ENCODE measurements around the gene ACTR6. TPM values are rescaled to one million over a fixed set of nuclear protein-coding genes. Genes with fewer than 3 reads are reported as not detected.

The ACTR6 gene
- total RNA-seq, 1 experiment from 2014 or later, result 26.9 TPM

DNA sequence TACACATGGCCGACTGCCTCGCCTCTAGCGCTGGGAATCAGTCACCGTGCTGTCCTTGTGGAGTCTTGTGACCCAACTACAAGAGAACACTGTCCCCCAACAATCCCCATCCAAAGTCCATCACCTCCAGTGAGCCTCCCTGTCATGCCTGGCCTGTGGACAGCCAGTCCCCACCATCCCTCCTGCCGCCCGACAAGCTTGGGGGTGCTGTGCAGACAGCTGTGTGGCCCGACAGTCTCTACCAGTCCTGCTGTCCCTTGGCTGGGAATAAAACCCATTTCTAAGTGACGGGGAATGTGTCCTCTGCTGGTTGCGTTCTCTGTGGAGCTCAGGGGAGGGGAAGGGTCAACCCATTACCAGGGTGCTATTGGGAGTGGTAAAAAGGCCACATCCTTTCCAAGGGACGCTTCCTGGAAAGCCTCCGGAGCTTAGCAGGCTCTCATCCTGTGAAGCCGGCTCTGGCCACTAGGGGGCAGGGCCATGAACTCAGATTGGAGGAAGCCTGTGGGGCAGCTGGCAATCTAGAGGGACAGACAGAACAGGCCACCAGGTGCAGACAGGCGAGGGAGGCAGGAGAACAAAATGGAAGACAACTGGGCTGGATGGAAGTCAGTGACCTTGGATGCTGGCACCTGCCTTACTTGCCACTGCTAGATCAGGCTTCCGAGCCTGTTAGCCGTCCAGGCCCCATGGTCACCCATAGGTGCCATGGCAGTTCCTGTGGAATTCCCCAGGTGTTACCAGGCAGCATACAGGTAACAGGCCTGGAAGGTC, 46.0 kb upstream of the ACTR6 start:
- no peaks in the 10 kb centered on the region for H3F3A ChIP-seq (ENCODE audit: insufficient read depth, low read depth)
- peak in 1 of 2 experiments; percentile 58 for DNase-seq
- H3K4me2 ChIP-seq, result no peak overlapping the region
- H4K20me1 ChIP-seq (ENCODE audit: insufficient read depth), result no peaks in the 10 kb centered on the region
- H3K36me3 ChIP-seq (ENCODE audit: low read depth), result no peaks in the 10 kb centered on the region
- POLR2A ChIA-PET (ENCODE audit: unreplicated experiment), result no interaction called here
- intact Hi-C loops (cut with micrococcal nuclease; ENCODE audit: unreplicated experiment), result no loop called here
- no peaks in the 10 kb centered on the region for H3K27me3 ChIP-seq (ENCODE audit: insufficient read depth, low read depth)
- no peaks in the 10 kb centered on the region for H3K9me2 ChIP-seq (ENCODE audit: insufficient read depth)
- CTCF ChIA-PET, result interaction anchor here (0.6 to 1.4 kb wide), 4 partner anchors 9 to 1825 kb away, joined by 3 to 5 read pairs (median 3); no protein-coding TSS in a partner anchor
- H3K4me1 ChIP-seq (replicated peaks; ENCODE audit: insufficient read depth), result no peaks in the 10 kb centered on the region
- no peak overlapping the region for H3K27ac ChIP-seq
- H3K4me3 ChIP-seq, result no peak overlapping the region
- no TSS peak for BruUV-seq (replicated peaks)
- H2AFZ ChIP-seq, result no peak overlapping the region
- TF ChIP-seq, protein P1, sequence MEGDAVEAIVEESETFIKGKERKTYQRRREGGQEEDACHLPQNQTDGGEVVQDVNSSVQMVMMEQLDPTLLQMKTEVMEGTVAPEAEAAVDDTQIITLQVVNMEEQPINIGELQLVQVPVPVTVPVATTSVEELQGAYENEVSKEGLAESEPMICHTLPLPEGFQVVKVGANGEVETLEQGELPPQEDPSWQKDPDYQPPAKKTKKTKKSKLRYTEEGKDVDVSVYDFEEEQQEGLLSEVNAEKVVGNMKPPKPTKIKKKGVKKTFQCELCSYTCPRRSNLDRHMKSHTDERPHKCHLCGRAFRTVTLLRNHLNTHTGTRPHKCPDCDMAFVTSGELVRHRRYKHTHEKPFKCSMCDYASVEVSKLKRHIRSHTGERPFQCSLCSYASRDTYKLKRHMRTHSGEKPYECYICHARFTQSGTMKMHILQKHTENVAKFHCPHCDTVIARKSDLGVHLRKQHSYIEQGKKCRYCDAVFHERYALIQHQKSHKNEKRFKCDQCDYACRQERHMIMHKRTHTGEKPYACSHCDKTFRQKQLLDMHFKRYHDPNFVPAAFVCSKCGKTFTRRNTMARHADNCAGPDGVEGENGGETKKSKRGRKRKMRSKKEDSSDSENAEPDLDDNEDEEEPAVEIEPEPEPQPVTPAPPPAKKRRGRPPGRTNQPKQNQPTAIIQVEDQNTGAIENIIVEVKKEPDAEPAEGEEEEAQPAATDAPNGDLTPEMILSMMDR (conservative IDR thresholded peaks at IDR 0.05), result peak; percentile 95
- no peak for TF ChIP-seq EZH2 (IDR thresholded peaks at IDR 0.05; ENCODE audit: low read depth)
- no peaks in the 10 kb centered on the region for H3K9me3 ChIP-seq (ENCODE audit: insufficient read depth, low read depth)
- H3K79me2 ChIP-seq (ENCODE audit: low read depth), result no peaks in the 10 kb centered on the region

GRCh38 chr12:100156731-100157426, 43.7 kb upstream of the ACTR6 start:
- DNase-seq, result no peak
- Histone ChIP-seq H2AFZ (no peak overlapping the region), H3K79me2 (ENCODE audit: low read depth) (no peaks in the 10 kb centered on the region), H3K9me2 (ENCODE audit: insufficient read depth) (no peaks in the 10 kb centered on the region), H4K20me1 (ENCODE audit: insufficient read depth) (no peaks in the 10 kb centered on the region), H3K27ac (no peak overlapping the region), H3F3A (ENCODE audit: insufficient read depth, low read depth) (no peaks in the 10 kb centered on the region), H3K9me3 (ENCODE audit: insufficient read depth, low read depth) (no peaks in the 10 kb centered on the region), H3K4me1 (replicated peaks; ENCODE audit: insufficient read depth) (no peaks in the 10 kb centered on the region), H3K4me3 (no peak overlapping the region), H3K27me3 (ENCODE audit: insufficient read depth, low read depth) (no peaks in the 10 kb centered on the region), H3K4me2 (no peak overlapping the region), H3K36me3 (ENCODE audit: low read depth) (no peaks in the 10 kb centered on the region)
- intact Hi-C loops (cut with micrococcal nuclease; ENCODE audit: unreplicated experiment), result no loop called here
- TF ChIP-seq, protein P1 (conservative IDR thresholded peaks at IDR 0.05), result no peak
- no peak for TF ChIP-seq EZH2 (IDR thresholded peaks at IDR 0.05; ENCODE audit: low read depth)
- POLR2A ChIA-PET (ENCODE audit: unreplicated experiment), result no interaction called here
- BruUV-seq (replicated peaks), result no TSS peak
- CTCF ChIA-PET, result interaction anchor here (0.5 to 0.6 kb wide), 2 partner anchors 67 to 155 kb away, joined by 3 to 6 read pairs; no protein-coding TSS in a partner anchor

GRCh38 chr12:100157427-100157821, 43.2 kb upstream of the ACTR6 start:
- DNase-seq, result no peak
- Histone ChIP-seq H3K79me2 (ENCODE audit: low read depth) (no peaks in the 10 kb centered on the region), H3K27ac (no peak overlapping the region), H2AFZ (no peak overlapping the region), H3K4me2 (no peak overlapping the region), H3K36me3 (ENCODE audit: low read depth) (no peaks in the 10 kb centered on the region), H3K27me3 (ENCODE audit: insufficient read depth, low read depth) (no peaks in the 10 kb centered on the region), H4K20me1 (ENCODE audit: insufficient read depth) (no peaks in the 10 kb centered on the region), H3K9me2 (ENCODE audit: insufficient read depth) (no peaks in the 10 kb centered on the region), H3K4me1 (replicated peaks; ENCODE audit: insufficient read depth) (no peaks in the 10 kb centered on the region), H3F3A (ENCODE audit: insufficient read depth, low read depth) (no peaks in the 10 kb centered on the region), H3K4me3 (no peak overlapping the region), H3K9me3 (ENCODE audit: insufficient read depth, low read depth) (no peaks in the 10 kb centered on the region)
- CTCF ChIA-PET, result interaction anchor here (0.5 to 0.6 kb wide), 2 partner anchors 67 to 156 kb away, joined by 3 to 6 read pairs; no protein-coding TSS in a partner anchor
- no peak for TF ChIP-seq EZH2 (IDR thresholded peaks at IDR 0.05; ENCODE audit: low read depth)
- TF ChIP-seq, protein P1 (conservative IDR thresholded peaks at IDR 0.05), result no peak
- POLR2A ChIA-PET (ENCODE audit: unreplicated experiment), result no interaction called here
- intact Hi-C loops (cut with micrococcal nuclease; ENCODE audit: unreplicated experiment), result no loop called here
- BruUV-seq (replicated peaks), result no TSS peak
